Right kidney (tissue), 1 donor: ENCODE data around the gene FNDC10.
"Not testable (repeated sequence)": the region's sequence is repeated elsewhere in the genome, so short reads cannot be mapped to it uniquely, and the experiment has no call there.

Experiments
- DNase-seq: peaks from one replicate; pipeline ENCODE4 v3.0.0-alpha.2; 2016

FNDC10 gene

GRCh38 chr1:1567152-1567875 is 32.6 kb downstream of the FNDC10 start:
- DNase-seq: no peak

- no peak for DNase-seq
Measured at GRCh38 chr1:1565340-1565739, 34.6 kb downstream of the FNDC10 start.

- DNase-seq: no peak
Measured at GRCh38 chr1:1564268-1564667, 35.7 kb downstream of the FNDC10 start.

- DNase-seq: no peak
Measured at GRCh38 chr1:1563688-1564087, 36.2 kb downstream of the FNDC10 start.

- no peak for DNase-seq
Measured at GRCh38 chr1:1562556-1563195, 37.3 kb downstream of the FNDC10 start.

- no peak for DNase-seq
Measured at GRCh38 chr1:1561801-1562470, 38.0 kb downstream of the FNDC10 start.

GRCh38 chr1:1560178-1560577 is 39.8 kb downstream of the FNDC10 start:
- no peak for DNase-seq

- DNase-seq: no peak
Measured at GRCh38 chr1:1559066-1559465, 40.9 kb downstream of the FNDC10 start.

- DNase-seq: no peak
Measured at GRCh38 chr1:1558591-1558990, 41.3 kb downstream of the FNDC10 start.

- not testable (repeated sequence) for DNase-seq
Measured at GRCh38 chr1:1557688-1558087, 42.2 kb downstream of the FNDC10 start.

GRCh38 chr1:1556961-1557360 is 43.0 kb downstream of the FNDC10 start:
- not testable (repeated sequence) for DNase-seq

GRCh38 chr1:1556505-1556904 is 43.4 kb downstream of the FNDC10 start:
- no peak for DNase-seq

- DNase-seq: no peak
Measured at GRCh38 chr1:1554926-1555915, 44.7 kb downstream of the FNDC10 start.

GRCh38 chr1:1554550-1554925 is 45.4 kb downstream of the FNDC10 start:
- DNase-seq: no peak

- no peak for DNase-seq
Measured at GRCh38 chr1:1553821-1554494, 46.0 kb downstream of the FNDC10 start.

GRCh38 chr1:1552263-1552639 is 47.7 kb downstream of the FNDC10 start:
- DNase-seq: no peak

- no peak for DNase-seq
Measured at GRCh38 chr1:1551524-1552262, 48.2 kb downstream of the FNDC10 start.

GRCh38 chr1:1550591-1551432 is 49.1 kb downstream of the FNDC10 start:
- DNase-seq: no peak

GRCh38 chr1:1550087-1550486 is 49.8 kb downstream of the FNDC10 start:
- DNase-seq: no peak

GRCh38 chr1:1548591-1548990 is 51.3 kb downstream of the FNDC10 start:
- no peak for DNase-seq
